Common myeloid progenitor, CD34-positive (primary cell): Measurements from ENCODE around the gene CDK7.
A peak's percentile ranks its signal among the peaks of the same experiment; 100 is the strongest.

Source experiments
- CTCF ChIA-PET: fragments of 350-600 bp; sonication (Branson Sonifier 250); formaldehyde crosslinking; loops from one replicate; lab custom pipeline; 2021; ENCODE audit warnings: antibody characterized with exemption; lab: Charles Lee
- POLR2A ChIA-PET: fragments of 350-600 bp; sonication (Branson Sonifier 250); formaldehyde crosslinking; loops from one replicate; lab custom pipeline; 2021; ENCODE audit warnings: antibody characterized with exemption; lab: Charles Lee
- DNase-seq, 3 donors: peaks; one replicate each; pipeline versions ENCODE4 v3.0.0 to v3.0.0-alpha.2; 2013
- H3K27ac ChIP-seq, 2 experiments: 1 replicate in 1 of 2; 2 replicates in 1 of 2; pipeline ENCODE4 v1.7.0; 2013; ENCODE audit warnings: inconsistent platforms in 2 of 2, low read length in 2 of 2, mild to moderate bottlenecking in 2 of 2, low read depth in 1 of 2, moderate library complexity in 1 of 2; ENCODE audit not compliant: severe bottlenecking in 2 of 2, insufficient read depth in 1 of 2, poor library complexity in 1 of 2
- H3K27me3 ChIP-seq, 5 experiments: replicated peaks in 2 of 5; 1 replicate in 3 of 5; 2 replicates in 2 of 5; pipeline versions ENCODE4 v1.6.1 to v1.7.0; 2013; ENCODE audit warnings: low read length in 4 of 5, mild to moderate bottlenecking in 2 of 5, moderate library complexity in 2 of 5, inconsistent platforms in 1 of 5; ENCODE audit not compliant: insufficient read depth in 5 of 5, control insufficient read depth in 4 of 5
- H3K36me3 ChIP-seq, 4 experiments: 1 replicate in 2 of 4; 2 replicates in 2 of 4; pipeline versions ENCODE4 v1.6.1 to v1.7.0; 2013; ENCODE audit warnings: low read length in 3 of 4, control low read depth in 1 of 4, mild to moderate bottlenecking in 1 of 4; ENCODE audit not compliant: control insufficient read depth in 4 of 4, insufficient read depth in 4 of 4
- H3K4me1 ChIP-seq, 4 experiments: 1 replicate in 3 of 4; 2 replicates in 1 of 4; pipeline versions ENCODE4 v1.6.1 to v1.7.1; 2013; ENCODE audit warnings: low read length in 3 of 4, mild to moderate bottlenecking in 3 of 4, control low read depth in 1 of 4, inconsistent platforms in 1 of 4, moderate library complexity in 1 of 4; ENCODE audit not compliant: control insufficient read depth in 4 of 4, insufficient read depth in 4 of 4; ENCODE audit errors: control extremely low read depth in 1 of 4
- H3K4me3 ChIP-seq, 7 experiments: 1 replicate in 4 of 7; 2 replicates in 3 of 7; pipeline versions ENCODE4 v1.5.1 to v1.7.0; 2013; ENCODE audit warnings: mild to moderate bottlenecking in 7 of 7, low read length in 6 of 7, moderate library complexity in 6 of 7, inconsistent platforms in 2 of 7, low read depth in 2 of 7, control low read depth in 1 of 7; ENCODE audit not compliant: insufficient read depth in 4 of 7, control insufficient read depth in 1 of 7; ENCODE audit errors: extremely low read depth in 1 of 7
- H3K9me3 ChIP-seq, 5 experiments: 1 replicate in 4 of 5; 2 replicates in 1 of 5; pipeline versions ENCODE4 v1.6.1 to v1.7.1; 2013; ENCODE audit warnings: low read length in 4 of 5, mild to moderate bottlenecking in 2 of 5, inconsistent platforms in 1 of 5, low read depth in 1 of 5, moderate library complexity in 1 of 5; ENCODE audit not compliant: control insufficient read depth in 4 of 5, insufficient read depth in 2 of 5; ENCODE audit errors: control extremely low read depth in 1 of 5
- WGBS: methylation state at CpG from one replicate; pipeline ENCODE4 v1.1.5; 2013; ENCODE audit not compliant: insufficient coverage; 5-methylcytosine and 5-hydroxymethylcytosine counted together

CDK7 gene

DNA sequence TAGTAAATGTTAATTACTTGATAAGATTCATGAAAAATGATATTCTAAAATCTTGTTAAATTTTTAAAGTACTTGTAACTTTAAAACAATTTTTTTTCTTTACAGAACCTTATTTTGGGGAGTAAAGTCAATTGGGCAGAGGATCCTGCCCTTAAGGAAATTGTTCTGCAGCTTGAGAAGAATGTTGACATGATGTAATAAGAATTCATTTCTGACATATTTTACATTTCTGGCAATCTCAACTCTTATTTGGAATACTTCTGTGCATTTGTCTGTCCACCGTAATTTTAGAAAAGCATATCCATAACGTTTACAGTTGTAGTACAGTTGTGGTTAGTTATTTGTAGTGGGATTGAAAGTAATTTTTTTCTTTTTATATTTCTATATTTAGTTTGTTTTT, 25.1 kb upstream of the CDK7 start:
- peaks cover 0 to 18% (median 6%) of the 10 kb centered on the region in 4 experiments for H3K36me3 ChIP-seq
- no peaks in the 10 kb centered on the region for H3K9me3 ChIP-seq
- WGBS, result no CpG with 5 or more reads among the region's 2 CpGs
- H3K4me3 ChIP-seq, result no peak overlapping the region
- POLR2A ChIA-PET, result no interaction called here
- no peaks in the 10 kb centered on the region for H3K4me1 ChIP-seq
- CTCF ChIA-PET, result interaction anchor here (0.8 to 1.3 kb wide), 2 partner anchors 17 to 25 kb away, joined by 3 read pairs; partner anchors contain the start of gene CDK7
- no peak overlapping the region for H3K27ac ChIP-seq
- DNase-seq, result no peak
- H3K27me3 ChIP-seq, result no peaks in the 10 kb centered on the region

DNA sequence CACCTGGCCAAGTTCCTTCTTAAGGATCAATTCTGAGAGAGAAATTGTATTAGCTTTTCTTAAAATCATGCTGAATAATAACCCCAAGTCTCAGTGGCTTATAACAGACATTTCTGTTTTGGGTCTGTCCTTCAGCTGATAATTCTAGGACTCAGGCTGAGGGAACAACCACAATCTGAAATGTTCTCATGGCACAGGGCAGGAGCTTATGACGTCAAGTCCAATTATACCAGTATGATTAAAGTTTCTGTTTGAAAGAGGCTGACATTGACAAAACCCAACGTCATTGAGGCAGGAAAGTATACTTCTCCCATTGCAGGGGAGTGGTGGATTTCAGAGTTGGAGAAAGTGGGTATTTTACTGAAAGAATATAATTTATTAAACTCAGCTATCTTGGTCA, 23.5 kb upstream of the CDK7 start:
- POLR2A ChIA-PET, result no interaction called here
- Histone ChIP-seq H3K27me3 (no peaks in the 10 kb centered on the region), H3K4me1 (no peaks in the 10 kb centered on the region), H3K9me3 (no peaks in the 10 kb centered on the region), H3K4me3 (no peak overlapping the region), H3K27ac (no peak overlapping the region), H3K36me3 (peaks cover 0 to 18% (median 5%) of the 10 kb centered on the region in 4 experiments)
- CTCF ChIA-PET, result interaction anchor here (0.7 to 1.2 kb wide), 2 partner anchors 33 to 118 kb away, joined by 3 read pairs; partner anchors contain the start of gene SLC30A5
- DNase-seq, result no peak
- 86% methylated on average over 1 of the region's 2 CpGs for WGBS

DNA sequence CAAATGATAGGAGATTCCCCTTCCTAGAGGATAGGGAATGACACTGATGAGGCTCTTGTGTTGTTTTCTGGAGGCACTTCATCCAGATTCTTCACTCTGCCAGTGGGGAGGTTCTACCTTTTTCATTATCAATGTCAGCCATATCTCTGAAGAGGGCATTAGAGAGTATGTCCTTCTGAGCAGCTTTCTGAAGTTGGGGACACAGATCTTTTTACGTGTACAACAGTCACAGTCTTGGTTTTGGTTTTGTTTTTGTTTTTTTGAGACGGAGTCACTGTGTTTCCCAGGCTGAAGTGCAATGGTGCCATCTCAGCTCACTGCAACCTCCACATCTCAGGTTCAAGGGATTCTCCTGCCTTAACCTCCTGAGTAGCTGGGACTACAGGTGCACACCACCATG, 22.7 kb upstream of the CDK7 start:
- CTCF ChIA-PET, result interaction anchor here (0.7 kb wide), 1 partner anchor 23 kb away, joined by 3 read pairs; the partner anchor contains the start of gene CDK7

DNA sequence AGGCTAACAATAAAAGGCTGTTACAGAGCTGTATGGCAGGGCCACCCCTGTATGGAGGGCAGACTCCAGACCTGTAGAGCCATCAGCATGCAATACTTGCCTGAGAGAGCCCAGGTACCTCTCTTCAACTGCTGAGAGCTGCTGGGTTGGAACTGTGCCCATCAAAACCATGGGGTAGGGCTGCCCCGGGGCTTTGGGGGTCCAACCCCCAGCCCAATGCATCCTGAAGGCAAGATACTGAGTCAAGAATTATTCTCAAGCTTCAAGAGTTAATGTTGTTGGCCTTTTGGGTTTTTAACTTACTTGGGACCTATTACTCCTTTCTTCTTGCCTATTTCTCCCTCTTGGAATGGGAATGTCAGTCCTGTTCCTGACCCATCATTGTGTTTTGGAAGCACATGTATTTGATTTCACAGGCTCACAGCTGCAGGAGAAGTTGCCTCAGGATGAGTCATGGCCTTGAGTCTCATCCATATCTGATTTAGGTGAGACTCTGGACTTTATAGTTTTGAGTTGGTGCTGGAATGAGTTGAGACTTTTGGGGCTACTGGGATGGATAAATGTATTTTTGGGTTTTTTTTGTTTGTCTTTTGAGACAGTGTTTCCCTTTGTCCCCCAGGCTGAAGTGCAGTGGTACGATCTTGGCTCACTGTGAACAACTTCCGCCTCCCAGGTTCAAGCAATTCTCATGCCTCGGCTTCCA, 21.0 kb upstream of the CDK7 start:
- H3K4me1 ChIP-seq, result peaks cover 2 to 8% (median 4%) of the 10 kb centered on the region in 4 experiments
- WGBS, result 100% methylated on average over 4 of the region's 4 CpGs
- no peaks in the 10 kb centered on the region for H3K9me3 ChIP-seq
- H3K27me3 ChIP-seq, result no peaks in the 10 kb centered on the region
- POLR2A ChIA-PET, result no interaction called here
- no peak overlapping the region for H3K4me3 ChIP-seq
- H3K36me3 ChIP-seq, result peaks cover 0 to 15% (median 5%) of the 10 kb centered on the region in 4 experiments
- DNase-seq, result no peak
- CTCF ChIA-PET, result interaction anchor here (0.9 kb wide), 1 partner anchor 23 kb away, joined by 4 read pairs; no protein-coding TSS in a partner anchor
- no peak overlapping the region for H3K27ac ChIP-seq

More for the DNA sequence above, 22.7 kb upstream of the CDK7 start:
- POLR2A ChIA-PET, result interaction anchor here (0.7 kb wide), 1 partner anchor 87 kb away, joined by 4 read pairs; no protein-coding TSS in a partner anchor
- no peak for DNase-seq
- no peak overlapping the region for H3K4me3 ChIP-seq
- peaks cover 0 to 2% (median under 1%) of the 10 kb centered on the region in 4 experiments for H3K4me1 ChIP-seq
- no peaks in the 10 kb centered on the region for H3K9me3 ChIP-seq
- no peak overlapping the region for H3K27ac ChIP-seq
- H3K36me3 ChIP-seq, result peaks cover 0 to 18% (median 5%) of the 10 kb centered on the region in 4 experiments
- no peaks in the 10 kb centered on the region for H3K27me3 ChIP-seq
- WGBS, result no CpG with 5 or more reads among the region's 2 CpGs

DNA sequence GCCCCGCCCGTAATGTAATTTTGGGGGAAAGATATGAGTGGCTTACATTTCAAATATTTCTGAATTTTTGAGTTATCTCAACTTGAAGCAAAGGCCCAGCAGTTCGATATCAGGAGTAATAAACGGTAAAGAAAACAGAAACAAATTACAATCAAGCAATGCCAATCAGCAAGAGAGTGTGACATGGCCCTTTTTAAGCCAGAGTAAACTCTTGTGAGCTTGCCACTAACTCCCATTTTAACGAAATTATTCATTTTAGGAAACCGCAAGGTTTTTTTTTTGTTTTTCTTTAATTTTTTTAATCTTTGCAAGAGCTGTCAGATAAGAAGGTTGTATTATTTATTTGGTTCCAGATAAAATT, 17.6 kb upstream of the CDK7 start:
- Histone ChIP-seq H3K27ac (peak overlapping the region; percentile 74 to 90), H3K4me1 (peaks cover 5 to 14% (median 8%) of the 10 kb centered on the region in 4 experiments), H3K27me3 (no peaks in the 10 kb centered on the region), H3K36me3 (peaks cover 0 to 5% (median 3%) of the 10 kb centered on the region in 4 experiments), H3K4me3 (peak overlapping the region in 6 of 7 experiments; percentile 96 to 100 (median 98)), H3K9me3 (no peaks in the 10 kb centered on the region)
- ChIA-PET POLR2A (interaction anchor here (1.7 kb wide), 1 partner anchor 15 kb away, joined by 7 read pairs; no protein-coding TSS in a partner anchor), CTCF (interaction anchor here (0.8 kb wide), 2 partner anchors 27 to 123 kb away, joined by 4 to 5 read pairs; partner anchors contain the start of genes CENPH and SLC30A5)
- no peak for DNase-seq
- WGBS, result 94% methylated on average over 2 of the region's 6 CpGs

DNA sequence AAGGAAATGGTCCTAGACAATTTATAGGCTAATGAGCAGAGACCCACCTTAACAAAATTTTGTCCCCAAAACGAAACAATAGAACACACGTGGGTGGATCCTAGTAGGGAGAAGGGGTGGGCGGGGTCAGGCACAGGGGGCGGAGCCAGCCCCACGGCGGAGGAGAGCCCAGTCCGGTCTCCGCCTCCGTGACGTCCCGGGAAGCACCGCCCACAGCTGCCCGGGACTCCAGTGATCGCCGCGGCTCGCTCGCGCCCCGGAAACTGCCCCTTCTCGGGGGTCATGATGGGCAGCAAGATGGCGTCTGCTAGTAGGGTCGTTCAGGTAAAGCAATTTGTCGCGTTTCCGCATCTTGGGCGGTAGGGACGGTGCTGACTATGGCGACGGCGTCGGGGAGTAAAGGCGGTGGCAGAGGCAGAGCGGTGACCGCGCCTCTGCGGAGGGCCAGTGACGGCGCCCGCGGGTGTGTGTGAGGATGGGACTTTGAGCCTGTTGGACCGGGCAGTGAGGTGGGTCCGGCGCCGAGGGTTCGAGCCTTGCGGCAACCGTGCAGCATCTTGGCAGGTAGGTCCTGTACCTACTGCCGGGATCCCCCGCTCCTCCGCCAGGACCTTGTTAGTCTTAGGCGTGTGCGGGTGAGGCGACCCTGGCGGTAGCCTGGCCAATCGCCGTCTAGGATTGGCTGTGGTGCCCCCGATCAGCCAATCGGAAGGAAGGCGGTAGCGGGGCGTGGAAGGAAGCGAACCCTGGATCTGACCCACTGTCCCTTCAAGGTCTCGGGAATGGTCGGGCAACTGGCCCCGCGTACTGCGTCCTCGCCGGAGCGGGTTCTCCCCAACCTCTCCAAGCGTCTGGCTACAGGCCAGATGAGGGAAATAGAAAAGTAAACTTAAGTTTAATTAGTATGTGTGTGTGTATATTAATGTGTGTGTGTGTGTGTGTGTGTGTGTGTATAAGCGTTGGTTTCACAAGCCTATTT, 16.8 kb upstream of the CDK7 start:
- CTCF ChIA-PET, result interaction anchor here (0.8 kb wide), 2 partner anchors 28 to 124 kb away, joined by 4 to 5 read pairs; partner anchors contain the start of genes CENPH and SLC30A5
- peak overlapping the region; percentile 74 to 90 for H3K27ac ChIP-seq
- peak; percentile 93 to 96 (median 96) for DNase-seq
- WGBS, result 0% methylated on average over 53 of the region's 73 CpGs
- H3K27me3 ChIP-seq, result no peaks in the 10 kb centered on the region
- peaks cover 0 to 5% (median 3%) of the 10 kb centered on the region in 4 experiments for H3K36me3 ChIP-seq
- H3K9me3 ChIP-seq, result no peaks in the 10 kb centered on the region
- peaks cover 5 to 14% (median 8%) of the 10 kb centered on the region in 4 experiments for H3K4me1 ChIP-seq
- POLR2A ChIA-PET, result interaction anchor here (0.7 to 1.7 kb wide), 2 partner anchors 15 to 115 kb away, joined by 4 to 7 read pairs; partner anchors contain the start of gene CCDC125
- H3K4me3 ChIP-seq, result peak overlapping the region; percentile 96 to 100 (median 98)
